H9 (cell line): ENCODE data around the gene THSD4. TPM values are rescaled to one million over a fixed set of nuclear protein-coding genes. Genes with fewer than 3 reads are reported as not detected.
A peak's percentile ranks its signal among the peaks of the same experiment; 100 is the strongest.

Source experiments
- DNase-seq: peaks from one replicate; pipeline ENCODE4 v3.0.0-alpha.2; 2017
- H2AFZ ChIP-seq: one replicate; pipeline ENCODE4 v1.6.1; 2013; ENCODE audit warnings: mild to moderate bottlenecking, low read length, control low read depth, moderate library complexity
- H2AK5ac ChIP-seq: 2 replicates; pipeline ENCODE4 v1.6.1; 2013; ENCODE audit warnings: low read length, control low read depth, mixed read lengths; ENCODE audit not compliant: insufficient read length
- H2BK120ac ChIP-seq: one replicate; pipeline ENCODE4 v1.6.1; 2013; ENCODE audit warnings: low read depth, mild to moderate bottlenecking, low read length, control low read depth, inconsistent platforms; ENCODE audit not compliant: poor library complexity, severe bottlenecking
- H2BK12ac ChIP-seq: 2 replicates; pipeline ENCODE4 v1.6.1; 2013; ENCODE audit warnings: low read length, control low read depth, mixed read lengths, low read depth; ENCODE audit not compliant: insufficient read length
- H2BK15ac ChIP-seq: 2 replicates; pipeline ENCODE4 v1.6.1; 2013; ENCODE audit warnings: low read depth, low read length, control low read depth
- H2BK20ac ChIP-seq: one replicate; pipeline ENCODE4 v1.6.1; 2013; ENCODE audit warnings: low read depth, mild to moderate bottlenecking, low read length, control low read depth, inconsistent platforms; ENCODE audit not compliant: poor library complexity, severe bottlenecking
- H2BK5ac ChIP-seq: 2 replicates; pipeline ENCODE4 v1.6.1; 2013; ENCODE audit warnings: low read length, control low read depth, mixed read lengths; ENCODE audit not compliant: insufficient read length
- H3K14ac ChIP-seq: 2 replicates; pipeline ENCODE4 v1.6.1; 2013; ENCODE audit warnings: low read length, control low read depth; ENCODE audit not compliant: insufficient read depth
- H3K18ac ChIP-seq: 2 replicates; pipeline ENCODE4 v1.6.1; 2013; ENCODE audit warnings: low read depth, mild to moderate bottlenecking, mixed read lengths, low read length, control low read depth; ENCODE audit not compliant: insufficient read length
- H3K23ac ChIP-seq: 2 replicates; pipeline ENCODE4 v1.6.1; 2013; ENCODE audit warnings: low read length, control low read depth, mixed read lengths, low read depth; ENCODE audit not compliant: insufficient read length
- H3K23me2 ChIP-seq: 2 replicates; pipeline ENCODE4 v1.6.1; 2013; ENCODE audit warnings: low read depth, mild to moderate bottlenecking, mixed read lengths, low read length, control low read depth; ENCODE audit not compliant: insufficient read length, poor library complexity, severe bottlenecking
- H3K27ac ChIP-seq: 2 replicates; pipeline ENCODE4 v1.5.1; 2013; ENCODE audit warnings: low read length, control low read depth, mixed read lengths, low read depth; ENCODE audit not compliant: insufficient read length
- H3K27me3 ChIP-seq: 2 replicates; pipeline ENCODE4 v1.6.1; 2013; ENCODE audit warnings: low read length, control low read depth, inconsistent platforms; ENCODE audit not compliant: insufficient read depth
- H3K4ac ChIP-seq: 2 replicates; pipeline ENCODE4 v1.6.1; 2013; ENCODE audit warnings: low read depth, mild to moderate bottlenecking, control low read depth, inconsistent platforms, low read length, moderate library complexity
- H3K4me1 ChIP-seq: 2 replicates; pipeline ENCODE4 v1.6.1; 2013; ENCODE audit warnings: low read length, control low read depth, inconsistent platforms; ENCODE audit not compliant: insufficient read depth
- H3K4me2 ChIP-seq: 2 replicates; pipeline ENCODE4 v1.6.1; 2013; ENCODE audit warnings: low read length, control low read depth, mixed read lengths; ENCODE audit not compliant: insufficient read length, insufficient read depth
- H3K56ac ChIP-seq: 2 replicates; pipeline ENCODE4 v1.6.1; 2013; ENCODE audit warnings: low read depth, mild to moderate bottlenecking, mixed read lengths, low read length, control low read depth; ENCODE audit not compliant: insufficient read length
- H3K79me1 ChIP-seq: 2 replicates; pipeline ENCODE4 v1.6.1; 2013; ENCODE audit warnings: low read depth, mild to moderate bottlenecking, moderate library complexity, low read length, control low read depth, inconsistent platforms; ENCODE audit not compliant: insufficient read depth, poor library complexity, severe bottlenecking
- H3K79me2 ChIP-seq: 2 replicates; pipeline ENCODE4 v1.6.1; 2013; ENCODE audit warnings: low read length, control low read depth, inconsistent platforms; ENCODE audit not compliant: insufficient read depth
- H3K9ac ChIP-seq: 2 replicates; pipeline ENCODE4 v1.6.1; 2013; ENCODE audit warnings: low read length, control low read depth, mixed read lengths; ENCODE audit not compliant: insufficient read length; ENCODE audit errors: extremely low read depth
- H3K9me3 ChIP-seq: one replicate; pipeline ENCODE4 v1.6.1; 2013; ENCODE audit warnings: low read depth, low read length, inconsistent platforms; ENCODE audit not compliant: control insufficient read depth
- H3T11ph ChIP-seq: one replicate; pipeline ENCODE4 v1.6.1; 2013; ENCODE audit warnings: mild to moderate bottlenecking, low read length, control low read depth, inconsistent platforms
- H4K20me1 ChIP-seq: one replicate; pipeline ENCODE4 v1.6.1; 2013; ENCODE audit not compliant: control insufficient read depth, insufficient read length, insufficient read depth
- H4K5ac ChIP-seq: 2 replicates; pipeline ENCODE4 v1.6.1; 2013; ENCODE audit warnings: low read depth, mild to moderate bottlenecking, mixed read lengths, low read length, control low read depth; ENCODE audit not compliant: insufficient read length
- H4K8ac ChIP-seq: replicated peaks from 2 replicates; pipeline ENCODE4 v1.6.1; 2013; ENCODE audit warnings: low read length, control low read depth, mixed read lengths, low read depth; ENCODE audit not compliant: insufficient read length
- H4K91ac ChIP-seq: 2 replicates; pipeline ENCODE4 v1.6.1; 2013; ENCODE audit warnings: low read depth, mild to moderate bottlenecking, moderate library complexity, mixed read lengths, low read length, control low read depth; ENCODE audit not compliant: insufficient read length
- H3K27ac Mint-ChIP-seq, 3 experiments: 2 replicates in 2 of 3; 3 replicates in 1 of 3; pipeline ENCODE4 v1.8.0; 2020 to 2021; ENCODE audit warnings: mixed read lengths in 3 of 3, mild to moderate bottlenecking in 1 of 3, moderate library complexity in 1 of 3
- H3K27me3 Mint-ChIP-seq: 2 replicates; pipeline ENCODE4 v1.8.0; 2021; ENCODE audit warnings: low read depth, mild to moderate bottlenecking, moderate library complexity, mixed read lengths
- H3K36me3 Mint-ChIP-seq, 3 experiments: 2 replicates in 2 of 3; 3 replicates in 1 of 3; pipeline ENCODE4 v1.8.0; 2020 to 2021; ENCODE audit warnings: low read depth in 3 of 3, mixed read lengths in 3 of 3; ENCODE audit not compliant: insufficient read depth in 1 of 3
- H3K4me1 Mint-ChIP-seq, 2 experiments: 2 replicates each; pipeline ENCODE4 v1.8.0; 2020; ENCODE audit warnings: mixed read lengths in 2 of 2
- H3K4me3 Mint-ChIP-seq, 2 experiments: 2 replicates in 1 of 2; 3 replicates in 1 of 2; pipeline ENCODE4 v1.8.0; 2020 to 2021; ENCODE audit warnings: mild to moderate bottlenecking in 2 of 2, mixed read lengths in 2 of 2, moderate library complexity in 1 of 2
- H3K9me3 Mint-ChIP-seq, 2 experiments: 2 replicates in 1 of 2; 3 replicates in 1 of 2; pipeline ENCODE4 v1.8.0; 2020; ENCODE audit warnings: mild to moderate bottlenecking in 2 of 2, mixed read lengths in 2 of 2, moderate library complexity in 1 of 2
- CTCF ChIP-seq: fragments of 200-600 bp; sonication (generic); conservative IDR thresholded peaks from 3 replicates; pipeline ENCODE4 v1.8.0; 2021; ENCODE audit warnings: antibody characterized with exemption, mild to moderate bottlenecking
- WGBS: extraction: QIAGEN DNeasy Blood & Tissue Kit; methylation state at CpG from one replicate; pipeline ENCODE4 v1.1.7; 2013; ENCODE audit warnings: missing lambda C conversion rate, low lambda C conversion rate, mixed read lengths; ENCODE audit not compliant: insufficient read length; ENCODE audit errors: extremely low coverage; 5-methylcytosine and 5-hydroxymethylcytosine counted together
- total RNA-seq: library from RNA; stranded (reverse); gene quantifications from 2 replicates; pipeline ENCODE4 v1.2.1, GENCODE V29; 2021

THSD4 gene
- total RNA-seq, 1 experiment from 2014 or later, result 5.5 TPM

GRCh38 chr15:71651750-71652186 is 536.5 kb downstream of the THSD4 start:
- Histone ChIP-seq H2BK20ac (no peak overlapping the region), H3K9me3 (no peaks in the 10 kb centered on the region), H3K4me1 (peaks cover 3% of the 10 kb centered on the region; the same call in 1 of the 2 replicates), H3K9ac (no peak overlapping the region), H3K79me1 (no peaks in the 10 kb centered on the region), H3K56ac (no peak overlapping the region), H3T11ph (no peak overlapping the region), H4K5ac (no peak overlapping the region), H3K14ac (no peak overlapping the region), H3K23ac (no peak overlapping the region), H2BK5ac (no peak overlapping the region), H3K23me2 (no peaks in the 10 kb centered on the region), H2BK12ac (no peak overlapping the region), H4K20me1 (no peaks in the 10 kb centered on the region), H2BK120ac (no peak overlapping the region), H4K8ac (no peak overlapping the region), H3K18ac (no peak overlapping the region), H3K79me2 (no peaks in the 10 kb centered on the region), H2AK5ac (no peak overlapping the region), H4K91ac (no peak overlapping the region), H3K27me3 (no peaks in the 10 kb centered on the region), H3K4me2 (no peak overlapping the region), H2BK15ac (no peak overlapping the region), H3K27ac (no peak overlapping the region), H3K4ac (no peak overlapping the region), H2AFZ (no peak overlapping the region)
- no CpG with 5 or more reads among the region's 5 CpGs for WGBS
- Mint-ChIP-seq H3K4me1 (peaks cover 32 to 34% of the 10 kb centered on the region in 2 experiments), H3K27ac (no peak overlapping the region; a peak in 1 of 7 replicates), H3K4me3 (no peak overlapping the region), H3K27me3 (no peaks in the 10 kb centered on the region), H3K9me3 (no peaks in the 10 kb centered on the region), H3K36me3 (no peaks in the 10 kb centered on the region)
- peak; percentile 69 for DNase-seq
- peak; percentile 79 for TF ChIP-seq CTCF
